Right lobe of liver (tissue), 4 donors: ENCODE measurements around the gene PSMG2.

Experiments used
- CTCF ChIP-seq, 4 donors: fragments of 200-600 bp in 3 of 4; fragments of 450-650 bp in 1 of 4; IDR thresholded peaks; one replicate each; pipeline versions ENCODE4 v1.5.1 to v1.8.0; 2016 to 2022; ENCODE audit warnings: antibody characterized with exemption in 4 of 4, mild to moderate bottlenecking in 2 of 4
- POLR2A ChIP-seq: fragments of 450-650 bp; IDR thresholded peaks from one replicate; pipeline ENCODE4 v1.6.1; 2017; ENCODE audit warnings: antibody characterized with exemption, mild to moderate bottlenecking
- donor health status: DM: no; HTN: no; CAD: no.
- donor health status: DM: no; HTN: no; CAD: no.
- donor health status: DM: no; HTN: yes; CAD: no.

GRCh38 chr18:12774982-12775381 is 72.1 kb downstream of the PSMG2 start:
- no peak for TF ChIP-seq POLR2A
- no peak for TF ChIP-seq CTCF (IDR thresholded peaks at IDR 0.05)
